Measurements from ENCODE around the gene TMEM40. TPM values are rescaled to one million over a fixed set of nuclear protein-coding genes. Genes with fewer than 3 reads are reported as not detected.

The TMEM40 gene
- total and polyA plus RNA-seq, 9 of the 15 experiments (the other 6 are each of a cell fraction or from before 2014, with no cell fraction given): 0.11 to 0.31 (median 0.14) TPM; not detected in 6

DNA sequence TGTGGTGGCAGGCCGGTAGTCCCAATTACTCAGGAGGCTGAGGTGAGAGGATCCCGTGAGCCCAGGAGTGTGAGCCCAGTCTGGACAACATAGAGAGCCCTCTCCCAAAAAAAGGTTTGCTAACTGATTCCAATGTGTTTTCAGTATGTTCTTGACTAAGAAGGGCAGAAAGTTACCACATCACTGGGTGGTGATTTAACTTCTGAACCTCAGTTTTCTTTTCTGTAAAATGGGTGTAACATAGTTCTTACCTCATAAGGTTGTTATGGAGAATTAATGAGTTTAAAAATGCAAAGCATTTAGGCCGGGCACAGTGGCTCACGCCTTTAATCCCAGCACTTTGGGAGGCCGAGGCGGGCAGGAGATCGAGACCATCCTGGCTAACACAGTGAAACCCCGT, 66.6 kb downstream of the TMEM40 start:
- POLR2A ChIA-PET: no interaction called here
- ATAC-seq (no peak), DNase-seq (ENCODE audit: extremely low read depth in 1 of 4, low spot score in 3 of 4) (no peak), FAIRE-seq (no peak)
- no peaks in the 10 kb centered on the region for H3K27me3 ChIP-seq (ENCODE audit: control insufficient read depth in 2 of 2, insufficient read depth in 2 of 2, low read length in 2 of 2)
- H3K4me3 ChIP-seq: no peak overlapping the region
- no TSS peak for BruUV-seq (replicated peaks)
- TF ChIP-seq KDM1A (IDR thresholded peaks at IDR 0.05) (peak; percentile 44 to 52; a peak in 2 of 4 replicates), POLR2AphosphoS5 (IDR thresholded peaks at IDR 0.05; ENCODE audit: control insufficient read depth, insufficient read depth, low read depth, low read length) (no peak), TAF15 (IDR thresholded peaks at IDR 0.05; ENCODE audit: low read depth, low read length) (no peak), RCOR1 (IDR thresholded peaks at IDR 0.05; ENCODE audit: borderline replicate concordance in 1 of 2, low read depth in 2 of 2, low read length in 2 of 2) (0 out of 4 replicates have a peak, but pooled peaks of 1 of the 2 experiments have one; percentile 32), ZBED1 (IDR thresholded peaks at IDR 0.05) (no peak), ZNF561 (CRISPR knock-in tag; conservative IDR thresholded peaks at IDR 0.05) (no peak), POLR2AphosphoS2 (IDR thresholded peaks at IDR 0.05; ENCODE audit: low read length) (no peak), HDAC2 (IDR thresholded peaks at IDR 0.05) (peak; percentile 78), OTX1 (CRISPR knock-in tag; IDR thresholded peaks at IDR 0.05) (no peak), SAFB2 (IDR thresholded peaks at IDR 0.05; ENCODE audit: borderline replicate concordance, low read depth, low read length, severe bottlenecking) (no peak), ADNP (tag; IDR thresholded peaks at IDR 0.05) (peak; percentile 82), BCOR (IDR thresholded peaks at IDR 0.05) (peak; percentile 94), RBM25 (IDR thresholded peaks at IDR 0.05; ENCODE audit: low read depth, low read length, severe bottlenecking) (peak; percentile 79), CBX1 (IDR thresholded peaks at IDR 0.05; ENCODE audit: low read depth) (0 out of 2 replicates have a peak, but pooled peaks have one; percentile 30), MYBL2 (IDR thresholded peaks at IDR 0.05; ENCODE audit: low read depth) (no peak), MYBL2 (CRISPR knock-in tag; IDR thresholded peaks at IDR 0.05; ENCODE audit: borderline replicate concordance) (no peak), TBP (optimal IDR thresholded peaks at IDR 0.05; ENCODE audit: low read depth, low read length) (no peak)
- TF ChIP-seq, protein P1, sequence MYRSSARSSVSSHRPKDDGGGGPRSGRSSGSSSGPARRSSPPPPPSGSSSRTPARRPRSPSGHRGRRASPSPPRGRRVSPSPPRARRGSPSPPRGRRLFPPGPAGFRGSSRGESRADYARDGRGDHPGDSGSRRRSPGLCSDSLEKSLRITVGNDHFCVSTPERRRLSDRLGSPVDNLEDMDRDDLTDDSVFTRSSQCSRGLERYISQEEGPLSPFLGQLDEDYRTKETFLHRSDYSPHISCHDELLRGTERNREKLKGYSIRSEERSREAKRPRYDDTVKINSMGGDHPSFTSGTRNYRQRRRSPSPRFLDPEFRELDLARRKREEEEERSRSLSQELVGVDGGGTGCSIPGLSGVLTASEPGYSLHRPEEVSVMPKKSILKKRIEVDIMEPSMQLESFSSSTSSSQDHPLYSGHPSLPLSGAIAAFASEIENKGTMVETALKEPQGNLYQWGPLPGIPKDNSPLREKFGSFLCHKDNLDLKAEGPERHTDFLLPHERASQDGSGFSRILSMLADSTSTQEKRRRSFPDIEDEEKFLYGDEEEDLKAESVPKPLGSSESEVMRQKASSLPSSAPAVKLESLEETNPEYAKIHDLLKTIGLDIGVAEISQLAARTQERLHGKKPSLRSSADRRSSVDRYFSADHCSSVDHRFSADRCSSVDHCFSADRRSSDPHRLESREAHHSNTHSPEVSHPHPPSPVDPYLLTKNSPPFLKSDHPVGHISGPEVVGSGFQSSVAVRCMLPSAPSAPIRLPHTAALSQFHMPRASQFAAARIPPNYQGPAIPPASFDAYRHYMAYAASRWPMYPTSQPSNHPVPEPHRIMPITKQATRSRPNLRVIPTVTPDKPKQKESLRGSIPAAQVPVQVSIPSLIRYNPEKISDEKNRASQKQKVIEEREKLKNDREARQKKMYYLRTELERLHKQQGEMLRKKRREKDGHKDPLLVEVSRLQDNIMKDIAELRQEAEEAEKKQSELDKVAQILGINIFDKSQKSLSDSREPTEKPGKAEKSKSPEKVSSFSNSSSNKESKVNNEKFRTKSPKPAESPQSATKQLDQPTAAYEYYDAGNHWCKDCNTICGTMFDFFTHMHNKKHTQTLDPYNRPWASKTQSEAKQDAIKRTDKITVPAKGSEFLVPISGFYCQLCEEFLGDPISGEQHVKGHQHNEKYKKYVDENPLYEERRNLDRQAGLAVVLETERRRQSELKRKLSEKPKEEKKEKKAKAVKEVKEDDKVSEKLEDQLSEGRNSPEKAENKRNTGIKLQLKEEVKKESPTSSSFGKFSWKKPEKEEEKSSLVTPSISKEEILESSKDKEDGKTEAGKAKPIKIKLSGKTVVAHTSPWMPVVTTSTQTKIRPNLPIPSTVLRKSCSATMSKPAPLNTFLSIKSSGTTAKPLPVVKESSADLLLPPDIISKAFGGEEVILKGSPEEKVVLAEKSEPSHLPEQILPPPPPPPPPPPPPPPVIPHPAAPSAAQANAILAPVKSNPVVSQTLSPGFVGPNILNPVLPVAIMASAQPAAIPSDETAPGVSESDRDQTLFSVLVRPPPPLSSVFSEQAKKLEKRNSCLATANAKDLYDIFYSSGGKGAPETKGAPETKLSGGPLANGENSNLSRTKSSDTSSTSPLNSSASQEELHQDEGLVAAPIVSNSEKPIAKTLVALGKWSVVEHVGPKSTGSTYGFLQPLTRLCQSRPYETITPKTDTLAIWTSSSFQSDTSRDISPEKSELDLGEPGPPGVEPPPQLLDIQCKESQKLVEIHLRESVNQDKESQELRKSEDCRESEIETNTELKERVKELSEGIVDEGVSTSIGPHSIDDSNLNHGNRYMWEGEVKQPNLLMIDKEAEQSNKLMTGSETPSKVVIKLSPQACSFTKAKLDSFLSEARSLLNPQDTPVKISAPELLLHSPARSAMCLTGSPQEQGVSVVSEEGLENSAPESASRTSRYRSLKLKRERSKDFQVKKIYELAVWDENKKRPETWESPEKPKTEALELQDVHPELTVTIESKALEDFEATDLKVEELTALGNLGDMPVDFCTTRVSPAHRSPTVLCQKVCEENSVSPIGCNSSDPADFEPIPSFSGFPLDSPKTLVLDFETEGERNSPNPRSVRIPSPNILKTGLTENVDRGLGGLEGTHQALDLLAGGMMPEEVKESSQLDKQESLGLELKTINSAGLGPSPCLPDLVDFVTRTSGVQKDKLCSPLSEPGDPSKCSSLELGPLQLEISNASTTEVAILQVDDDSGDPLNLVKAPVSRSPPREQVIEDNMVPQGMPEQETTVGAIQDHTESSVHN (IDR thresholded peaks at IDR 0.05; ENCODE audit: borderline replicate concordance in 1 of 2, low read depth in 1 of 2): no peak
- CTCF ChIA-PET (ENCODE audit: low intra/inter-chr PET ratio): no interaction called here
- no peaks in the 10 kb centered on the region for H3K9me3 ChIP-seq (replicated peaks; ENCODE audit: control insufficient read depth, insufficient read depth, low read depth, low read length)
- in situ Hi-C loops (cut with MboI) (no loop called here), intact Hi-C loops (cut with micrococcal nuclease) (no loop called here)
- no peak overlapping the region for H3K27ac ChIP-seq (ENCODE audit: extremely low read depth, low read depth, low read length)
- no peaks in the 10 kb centered on the region for H3K9me1 ChIP-seq (ENCODE audit: control insufficient read depth, insufficient read depth, low read length)
- no peaks in the 10 kb centered on the region for H4K20me1 ChIP-seq (replicated peaks; ENCODE audit: control insufficient read depth, insufficient read depth, low read length)
- H3K79me2 ChIP-seq (ENCODE audit: control insufficient read depth, insufficient read depth, low read length): no peaks in the 10 kb centered on the region
- peaks cover 5 to 7% of the 10 kb centered on the region in 2 experiments; a peak in 3 of 5 replicates for H3K4me1 ChIP-seq (replicated peaks in 1 of 2; ENCODE audit: control insufficient read depth in 2 of 2, insufficient read depth in 2 of 2, low read length in 2 of 2)
- no peaks in the 10 kb centered on the region for H3K36me3 ChIP-seq (ENCODE audit: control insufficient read depth, insufficient read depth, low read length)
- no peak overlapping the region for H2AFZ ChIP-seq (ENCODE audit: low read depth, low read length)
- 36% methylated on average over 8 of the region's 8 CpGs for WGBS (ENCODE audit: insufficient coverage, low coverage, missing lambda C conversion rate)
- no peak overlapping the region for H3K9ac ChIP-seq (ENCODE audit: insufficient read depth in 1 of 2, low read depth in 2 of 2, low read length in 2 of 2)
- no peak overlapping the region for H3K4me2 ChIP-seq (ENCODE audit: insufficient read depth, low read length)
